SK-N-MC (cell line): Measurements from ENCODE around the gene SH3PXD2A.

Experiments used
- EZH2 ChIP-seq: fragments of 200-600 bp; sonication (generic); IDR thresholded peaks from one replicate; pipeline ENCODE4 v1.6.1; 2017; ENCODE audit warnings: antibody characterized with exemption
- POLR2AphosphoS5 ChIP-seq: IDR thresholded peaks from 2 replicates; pipeline ENCODE4 v1.6.1; 2012; ENCODE audit warnings: mild to moderate bottlenecking, low read depth, low read length, borderline replicate concordance

- TF ChIP-seq POLR2AphosphoS5, result no peak
- no peak for TF ChIP-seq EZH2
Measured at GRCh38 chr10:103677486-103678177, 177.7 kb downstream of the SH3PXD2A start.
